GM10248 (cell line): ENCODE results near the gene CAPN12.

Experiments
- CTCF ChIA-PET: fragments of 300-600 bp; sonication (Branson Sonifier 250); formaldehyde crosslinking; extraction: SDS; loops from one replicate; lab custom pipeline; 2021; ENCODE audit warnings: antibody characterized with exemption; lab: Yijun Ruan, JAX
- POLR2A ChIA-PET: fragments of 350-650 bp; sonication (Branson Sonifier 250); formaldehyde crosslinking; extraction: SDS; loops from one replicate; lab custom pipeline; 2020; ENCODE audit warnings: antibody characterized with exemption; lab: Yijun Ruan, JAX
- DNase-seq: peaks from one replicate; pipeline ENCODE4 v3.0.0; 2012; ENCODE audit errors: extremely low spot score
- CTCF ChIP-seq: IDR thresholded peaks from 2 replicates; pipeline ENCODE4 v1.5.1; 2012; ENCODE audit warnings: mild to moderate bottlenecking, low read depth; ENCODE audit errors: extremely low read depth, missing control alignments, control extremely low read depth

The CAPN12 gene

GRCh38 chr19:38698225-38699026 is 45.8 kb downstream of the CAPN12 start:
- no peak for DNase-seq
- ChIA-PET POLR2A (interaction anchor here (0.5 kb wide), 1 partner anchor 115 kb away, joined by 7 read pairs; no protein-coding TSS in a partner anchor), CTCF (interaction anchor here (0.9 kb wide), 1 partner anchor 9 kb away, joined by 3 read pairs; no protein-coding TSS in a partner anchor)
- TF ChIP-seq CTCF = no peak

- ChIA-PET CTCF (no interaction called here), POLR2A (no interaction called here)
- TF ChIP-seq CTCF = no peak
- DNase-seq = no peak
These were observed 46.6 kb downstream of the CAPN12 start for GRCh38 chr19:38697641-38698071.

GRCh38 chr19:38697197-38697596 is 47.1 kb downstream of the CAPN12 start:
- POLR2A ChIA-PET = no interaction called here
- CTCF ChIA-PET = no interaction called here
- DNase-seq = no peak
- TF ChIP-seq CTCF = no peak

GRCh38 chr19:38696729-38697055 is 47.6 kb downstream of the CAPN12 start:
- DNase-seq = no peak
- TF ChIP-seq CTCF = no peak
- ChIA-PET CTCF (no interaction called here), POLR2A (no interaction called here)

- ChIA-PET CTCF (interaction anchor here (1.0 to 1.1 kb wide), 2 partner anchors 62 to 151 kb away, joined by 3 read pairs; no protein-coding TSS in a partner anchor), POLR2A (no interaction called here)
- no peak for DNase-seq
- TF ChIP-seq CTCF = no peak
These were observed 48.2 kb downstream of the CAPN12 start for GRCh38 chr19:38695832-38696728.

- TF ChIP-seq CTCF = no peak
- CTCF ChIA-PET = interaction anchor here (1.0 to 1.1 kb wide), 2 partner anchors 61 to 150 kb away, joined by 3 read pairs; no protein-coding TSS in a partner anchor
- POLR2A ChIA-PET = no interaction called here
- no peak for DNase-seq
These were observed 49.0 kb downstream of the CAPN12 start for GRCh38 chr19:38695317-38695683.
